Activated T-cell treated with anti-CD3 and anti-CD28 coated beads, Interleukin-2, amount 50 U/mL, for 4 hours (primary cell): Measurements from ENCODE around the gene B4GALT6. TPM values are rescaled to one million over a fixed set of nuclear protein-coding genes. Genes with fewer than 3 reads are reported as not detected.

Experiments used
- ATAC-seq, 2 donors: fragments of 200-7000 bp; cut with Tn5 transposase; one replicate each; pipeline ENCODE4 v1.10.0; 2021
- DNase-seq: peaks from one replicate; pipeline ENCODE4 v3.0.0-alpha.2; 2020
- H3K27me3 Mint-ChIP-seq: one replicate; pipeline ENCODE4 v1.8.0; 2021; ENCODE audit warnings: low read depth, mixed read lengths
- H3K36me3 Mint-ChIP-seq: one replicate; pipeline ENCODE4 v1.8.0; 2022; ENCODE audit warnings: mixed read lengths; ENCODE audit not compliant: insufficient read depth
- H3K4me1 Mint-ChIP-seq: one replicate; pipeline ENCODE4 v1.8.0; 2021; ENCODE audit warnings: low read depth, mixed read lengths
- H3K4me3 Mint-ChIP-seq: one replicate; pipeline ENCODE4 v1.8.0; 2021; ENCODE audit warnings: mild to moderate bottlenecking, moderate library complexity, mixed read lengths
- H3K9me3 Mint-ChIP-seq: one replicate; pipeline ENCODE4 v1.8.0; 2021; ENCODE audit warnings: mixed read lengths
- total RNA-seq, 3 donors: library from RNA; stranded (reverse); gene quantifications; one replicate each; pipeline ENCODE4 v1.2.1, GENCODE V29; 2021

The B4GALT6 gene
- total RNA-seq, 3 donors from 2014 or later = 0.84 to 2.4 (median 1.3) TPM

GRCh38 chr18:31592506-31593157 is 91.7 kb downstream of the B4GALT6 start:
- Mint-ChIP-seq H3K36me3 (no peaks in the 10 kb centered on the region), H3K27me3 (peaks cover 3% of the 10 kb centered on the region), H3K9me3 (no peaks in the 10 kb centered on the region), H3K4me3 (no peak overlapping the region), H3K4me1 (no peaks in the 10 kb centered on the region)
- DNase-seq = no peak
- ATAC-seq = no peak

DNA sequence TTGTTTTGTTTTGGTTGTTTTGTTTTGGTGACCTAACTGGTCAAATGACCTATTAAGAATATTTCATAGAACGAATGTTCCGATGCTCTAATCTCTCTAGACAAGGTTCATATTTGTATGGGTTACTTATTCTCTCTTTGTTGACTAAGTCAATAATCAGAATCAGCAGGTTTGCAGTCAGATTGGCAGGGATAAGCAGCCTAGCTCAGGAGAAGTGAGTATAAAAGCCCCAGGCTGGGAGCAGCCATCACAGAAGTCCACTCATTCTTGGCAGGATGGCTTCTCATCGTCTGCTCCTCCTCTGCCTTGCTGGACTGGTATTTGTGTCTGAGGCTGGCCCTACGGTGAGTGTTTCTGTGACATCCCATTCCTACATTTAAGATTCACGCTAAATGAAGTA is 92.8 kb downstream of the B4GALT6 start, which contains the start of gene TTR:
Gene TTR, plus strand, starts transcription at position 250 of the 400 bp plus-strand sequence. Its CDS starts 26 bp downstream, at position 276.
- Mint-ChIP-seq H3K4me3 (no peak within 1 kb of the TSS), H3K4me1 (no peaks in the 10 kb centered on the region), H3K36me3 (no peaks in the 10 kb centered on the region), H3K27me3 (peaks cover 6% of the 10 kb centered on the region), H3K9me3 (no peaks in the 10 kb centered on the region)
- DNase-seq = no peak
- no peak for ATAC-seq

GRCh38 chr18:31591113-31591512 is 93.3 kb downstream of the B4GALT6 start:
- no peak for DNase-seq
- no peaks in the 10 kb centered on the region for H3K9me3 Mint-ChIP-seq
- ATAC-seq = no peak
- no peaks in the 10 kb centered on the region for H3K36me3 Mint-ChIP-seq
- no peaks in the 10 kb centered on the region for H3K4me1 Mint-ChIP-seq
- peaks cover 6% of the 10 kb centered on the region for H3K27me3 Mint-ChIP-seq
- H3K4me3 Mint-ChIP-seq = no peak overlapping the region

- H3K4me3 Mint-ChIP-seq = no peak overlapping the region
- H3K27me3 Mint-ChIP-seq = peaks cover 6% of the 10 kb centered on the region
- no peaks in the 10 kb centered on the region for H3K4me1 Mint-ChIP-seq
- no peaks in the 10 kb centered on the region for H3K36me3 Mint-ChIP-seq
- DNase-seq (no peak), ATAC-seq (no peak)
- H3K9me3 Mint-ChIP-seq = no peaks in the 10 kb centered on the region
Measured at GRCh38 chr18:31590570-31590969, 93.8 kb downstream of the B4GALT6 start.

DNA sequence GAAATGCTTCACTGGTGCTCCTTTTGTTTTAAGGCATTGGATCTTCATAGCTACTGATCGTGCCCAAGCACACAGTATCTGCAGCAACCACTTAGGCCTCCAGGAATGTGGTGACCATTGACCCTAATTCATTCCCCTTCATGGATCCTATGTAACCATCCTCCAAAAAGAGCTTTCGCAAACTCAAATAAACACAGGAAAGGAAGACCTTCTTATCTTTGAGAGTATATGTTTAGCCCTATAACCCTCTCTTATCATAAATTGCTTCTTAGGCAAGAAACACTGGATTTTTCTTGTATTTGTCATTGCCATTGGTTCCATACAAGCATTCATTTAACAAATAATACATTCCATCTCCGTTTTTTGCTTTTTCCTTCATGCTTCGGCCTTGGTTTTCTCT is 96.9 kb downstream of the B4GALT6 start:
- Mint-ChIP-seq H3K4me3 (no peak overlapping the region), H3K9me3 (no peaks in the 10 kb centered on the region), H3K4me1 (no peaks in the 10 kb centered on the region), H3K36me3 (no peaks in the 10 kb centered on the region), H3K27me3 (peaks cover 6% of the 10 kb centered on the region)
- DNase-seq (no peak), ATAC-seq (no peak)

DNA sequence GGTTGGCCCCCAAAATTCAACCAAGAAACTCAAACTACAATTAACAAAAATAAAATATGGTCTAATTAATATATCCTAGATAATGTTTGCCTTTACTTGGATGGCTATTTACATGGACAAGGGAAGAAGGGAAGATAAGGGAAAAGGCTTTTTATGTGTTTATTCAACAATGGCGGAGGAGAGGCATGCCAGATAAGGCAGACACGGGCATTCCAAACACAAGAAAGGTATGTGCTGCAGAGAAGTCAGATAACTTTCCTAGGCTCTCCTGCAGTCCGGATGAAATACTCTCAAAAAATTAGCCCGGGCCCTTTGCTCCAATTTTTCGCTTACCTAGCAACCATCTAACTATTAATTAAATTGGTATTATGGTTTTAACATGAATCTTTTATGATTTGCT is 97.8 kb downstream of the B4GALT6 start:
- Mint-ChIP-seq H3K36me3 (no peaks in the 10 kb centered on the region), H3K4me3 (no peak overlapping the region), H3K9me3 (no peaks in the 10 kb centered on the region), H3K4me1 (no peaks in the 10 kb centered on the region), H3K27me3 (peaks cover 6% of the 10 kb centered on the region)
- ATAC-seq = no peak
- no peak for DNase-seq

GRCh38 chr18:31585991-31586390 is 98.4 kb downstream of the B4GALT6 start:
- Mint-ChIP-seq H3K4me3 (no peak overlapping the region), H3K36me3 (no peaks in the 10 kb centered on the region)

GRCh38 chr18:31583185-31583854 is 101.1 kb downstream of the B4GALT6 start:
- H3K9me3 Mint-ChIP-seq = no peaks in the 10 kb centered on the region
- ATAC-seq (no peak), DNase-seq (no peak)
- no peaks in the 10 kb centered on the region for H3K36me3 Mint-ChIP-seq
- H3K4me1 Mint-ChIP-seq = no peaks in the 10 kb centered on the region
- H3K27me3 Mint-ChIP-seq = peaks cover 3% of the 10 kb centered on the region
- no peak overlapping the region for H3K4me3 Mint-ChIP-seq

More at GRCh38 chr18:31585991-31586390, 98.4 kb downstream of the B4GALT6 start:
- H3K27me3 Mint-ChIP-seq = peaks cover 6% of the 10 kb centered on the region
- no peak for DNase-seq
- no peaks in the 10 kb centered on the region for H3K9me3 Mint-ChIP-seq
- no peak for ATAC-seq
- H3K4me1 Mint-ChIP-seq = no peaks in the 10 kb centered on the region

DNA sequence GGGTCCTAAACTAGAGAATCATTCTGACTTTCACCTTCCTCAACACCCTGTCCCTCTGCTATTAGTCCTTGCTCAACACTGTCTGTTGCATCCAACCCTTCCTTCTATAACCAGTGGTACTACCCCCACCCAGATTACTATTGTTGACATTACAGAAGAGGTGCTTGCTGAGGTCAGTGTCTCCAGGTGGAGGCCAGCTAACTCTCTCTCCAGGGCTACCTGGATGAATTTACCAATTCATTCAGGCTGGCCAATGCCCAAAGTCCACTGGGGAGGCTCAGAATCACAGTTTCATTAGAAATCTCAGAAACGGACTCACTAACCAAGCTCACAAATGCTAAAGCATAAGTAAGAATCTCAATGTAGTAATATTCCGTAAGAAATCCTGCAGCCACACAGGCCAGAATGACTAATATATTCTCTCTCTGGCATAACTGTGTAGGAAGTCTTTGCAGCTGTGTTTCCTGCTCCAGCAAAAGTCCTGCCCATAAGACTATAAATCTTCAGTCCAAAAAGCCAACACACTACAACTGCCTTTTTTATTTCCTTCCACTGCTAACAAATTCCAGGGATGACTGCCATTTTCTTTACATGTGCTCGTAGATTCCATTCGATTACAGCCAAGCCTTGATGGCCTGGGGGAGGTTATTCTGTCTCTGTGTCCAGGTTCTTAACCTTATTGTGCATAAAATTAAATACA is 102.7 kb downstream of the B4GALT6 start:
- DNase-seq (no peak), ATAC-seq (no peak)
- Mint-ChIP-seq H3K4me1 (no peaks in the 10 kb centered on the region), H3K9me3 (no peaks in the 10 kb centered on the region), H3K36me3 (no peaks in the 10 kb centered on the region), H3K4me3 (no peak overlapping the region), H3K27me3 (no peaks in the 10 kb centered on the region)

DNA sequence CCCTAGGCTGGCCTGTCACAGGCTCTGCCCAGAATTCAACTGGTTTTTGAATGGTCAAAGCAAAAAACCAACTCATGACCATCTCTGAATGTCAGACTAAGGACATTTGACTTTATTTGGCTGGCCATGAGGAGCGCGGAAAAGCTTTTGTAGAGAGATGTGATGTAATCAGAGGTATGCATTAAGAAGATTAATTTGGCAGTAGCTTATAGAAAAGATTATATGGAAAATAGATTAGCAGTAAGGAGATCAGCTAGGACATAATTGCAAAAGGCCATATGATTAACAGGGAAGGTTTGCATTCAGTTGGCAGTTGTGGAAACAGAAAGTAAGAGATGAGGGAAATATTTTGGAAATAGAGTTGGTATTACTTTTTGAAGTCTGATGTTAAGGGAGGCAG is 105.0 kb downstream of the B4GALT6 start:
- no peaks in the 10 kb centered on the region for H3K36me3 Mint-ChIP-seq
- no peaks in the 10 kb centered on the region for H3K4me1 Mint-ChIP-seq
- H3K9me3 Mint-ChIP-seq = no peaks in the 10 kb centered on the region
- no peak for ATAC-seq
- no peak overlapping the region for H3K4me3 Mint-ChIP-seq
- no peaks in the 10 kb centered on the region for H3K27me3 Mint-ChIP-seq
- DNase-seq = no peak

- Mint-ChIP-seq H3K4me3 (no peak overlapping the region), H3K36me3 (no peaks in the 10 kb centered on the region), H3K4me1 (no peaks in the 10 kb centered on the region), H3K9me3 (no peaks in the 10 kb centered on the region), H3K27me3 (no peaks in the 10 kb centered on the region)
- DNase-seq (no peak), ATAC-seq (no peak)
Measured at GRCh38 chr18:31578126-31578525, 106.3 kb downstream of the B4GALT6 start.

DNA sequence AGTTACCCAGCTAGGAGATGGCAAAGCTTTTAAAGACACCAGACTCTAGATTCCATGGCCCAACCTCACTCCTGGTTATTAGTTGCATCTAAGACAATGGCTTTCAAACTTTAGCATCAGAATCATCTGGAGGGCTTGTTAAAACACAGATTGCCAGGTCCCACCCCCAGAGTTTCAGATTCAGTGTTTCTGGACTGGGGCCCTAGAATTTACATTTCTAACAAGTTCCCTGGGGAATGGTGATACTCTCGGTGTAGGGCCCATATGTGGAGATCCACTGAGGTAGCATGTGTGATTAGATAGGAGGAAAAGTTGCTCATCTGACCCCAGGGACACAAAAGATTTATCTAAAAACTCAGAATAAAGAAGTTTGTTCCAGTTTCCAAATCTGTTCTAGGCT is 107.2 kb downstream of the B4GALT6 start:
- ATAC-seq (no peak), DNase-seq (no peak)
- H3K9me3 Mint-ChIP-seq = no peaks in the 10 kb centered on the region
- no peaks in the 10 kb centered on the region for H3K27me3 Mint-ChIP-seq
- no peaks in the 10 kb centered on the region for H3K4me1 Mint-ChIP-seq
- H3K4me3 Mint-ChIP-seq = no peak overlapping the region
- H3K36me3 Mint-ChIP-seq = no peaks in the 10 kb centered on the region

DNA sequence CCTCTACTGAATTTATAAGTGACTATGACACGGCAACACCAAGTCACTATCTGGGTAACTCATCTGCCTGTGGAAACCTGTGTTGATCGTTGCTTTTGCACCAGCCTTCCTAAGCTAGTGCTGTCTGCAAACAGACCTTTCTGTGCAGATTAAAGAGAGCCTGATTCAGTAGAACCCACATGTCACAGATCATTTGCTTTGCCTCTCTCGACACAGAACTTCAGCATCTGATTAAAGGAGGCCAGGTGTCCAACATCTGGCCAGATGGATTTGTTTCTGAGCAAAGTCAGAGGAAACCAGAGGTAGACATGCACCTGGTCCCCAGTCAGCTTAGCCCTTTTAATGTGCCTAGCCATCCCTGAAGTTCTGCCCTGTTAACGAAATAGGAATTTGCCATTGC is 107.7 kb downstream of the B4GALT6 start:
- no peaks in the 10 kb centered on the region for H3K9me3 Mint-ChIP-seq
- no peaks in the 10 kb centered on the region for H3K4me1 Mint-ChIP-seq
- ATAC-seq (no peak), DNase-seq (no peak)
- H3K27me3 Mint-ChIP-seq = no peaks in the 10 kb centered on the region
- H3K36me3 Mint-ChIP-seq = no peaks in the 10 kb centered on the region
- H3K4me3 Mint-ChIP-seq = no peak overlapping the region

DNA sequence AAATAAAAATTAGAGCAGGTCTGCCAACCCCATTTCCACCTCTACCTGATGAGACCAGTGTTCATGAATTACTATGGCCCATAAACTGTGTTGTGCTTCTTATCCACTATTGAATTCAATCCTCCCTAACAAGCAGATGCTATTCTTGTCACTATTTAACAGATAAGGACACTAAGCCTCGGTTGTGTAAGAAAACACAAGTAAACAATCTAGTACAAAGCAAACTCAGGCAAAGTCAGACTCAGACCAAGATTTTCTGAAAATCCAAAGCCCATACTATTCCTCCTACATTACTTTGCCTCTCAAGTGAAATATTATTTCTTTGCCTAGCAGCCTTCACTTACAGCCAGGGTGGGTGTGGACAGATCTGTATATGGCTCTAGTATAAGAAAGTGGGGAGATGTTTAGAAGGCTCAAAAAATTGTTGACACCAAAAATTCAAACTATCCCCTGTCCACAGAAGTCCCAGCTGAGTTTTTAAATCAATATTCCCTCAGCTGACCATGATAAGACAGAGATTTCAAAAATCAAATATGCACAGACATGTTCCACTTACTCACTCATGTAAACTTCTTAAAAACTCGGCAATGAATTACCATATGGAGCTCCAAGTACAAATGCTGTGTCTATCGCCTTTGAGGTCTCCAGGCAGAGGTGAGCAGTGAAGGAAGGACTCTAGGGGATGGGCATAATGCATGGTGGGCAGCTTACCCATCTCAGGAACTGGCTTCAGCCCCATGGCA is 108.7 kb downstream of the B4GALT6 start:
- DNase-seq (no peak), ATAC-seq (no peak)
- no peaks in the 10 kb centered on the region for H3K36me3 Mint-ChIP-seq
- H3K4me1 Mint-ChIP-seq = no peaks in the 10 kb centered on the region
- no peaks in the 10 kb centered on the region for H3K9me3 Mint-ChIP-seq
- no peaks in the 10 kb centered on the region for H3K27me3 Mint-ChIP-seq
- no peak overlapping the region for H3K4me3 Mint-ChIP-seq
